ENCODE measurements around the gene PACS2.

The PACS2 gene

GRCh38 chr14:105440992-105441391, 126.4 kb downstream of the PACS2 start:
- H3K4me3 ChIP-seq: no peak overlapping the region
- TF ChIP-seq CTCF (IDR thresholded peaks at IDR 0.05): no peak
- H3K27ac ChIP-seq: no peak overlapping the region
- DNase-seq (ENCODE audit: low spot score): no peak

GRCh38 chr14:105442125-105442524, 127.6 kb downstream of the PACS2 start:
- Histone ChIP-seq H3K4me3 (no peak overlapping the region), H3K27ac (no peak overlapping the region)
- TF ChIP-seq CTCF (IDR thresholded peaks at IDR 0.05): no peak
- DNase-seq (ENCODE audit: low spot score): no peak

DNA sequence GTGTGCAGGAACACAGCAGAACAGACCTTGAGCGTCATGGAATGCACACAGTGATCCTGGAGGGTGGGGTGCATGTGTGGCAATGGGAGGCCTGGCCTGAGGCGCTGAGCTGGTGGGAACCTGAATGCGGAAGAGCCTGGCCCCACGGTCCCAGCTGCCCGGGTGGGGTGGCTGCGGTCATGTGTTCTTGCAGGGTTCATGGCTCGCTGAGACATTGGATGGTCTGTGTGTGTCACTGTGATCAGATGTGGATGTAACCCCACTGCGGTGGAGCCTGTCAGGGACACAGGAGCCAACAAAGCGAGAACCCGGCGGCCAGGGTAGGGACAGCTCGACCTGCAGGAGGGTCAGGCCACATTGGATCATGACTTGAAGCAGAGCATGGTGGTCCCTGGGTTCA, 128.3 kb downstream of the PACS2 start:
- DNase-seq (ENCODE audit: low spot score): no peak
- Histone ChIP-seq H3K27ac (no peak overlapping the region), H3K4me3 (no peak overlapping the region)
- no peak for TF ChIP-seq CTCF (IDR thresholded peaks at IDR 0.05)

- no peak for TF ChIP-seq CTCF (IDR thresholded peaks at IDR 0.05)
- Histone ChIP-seq H3K27ac (no peak overlapping the region), H3K4me3 (no peak overlapping the region)
- DNase-seq (ENCODE audit: low spot score): no peak
Observed at GRCh38 chr14:105444859-105445258, 130.3 kb downstream of the PACS2 start.

GRCh38 chr14:105445290-105445689, 130.7 kb downstream of the PACS2 start:
- TF ChIP-seq CTCF (IDR thresholded peaks at IDR 0.05): no peak
- no peak overlapping the region for H3K4me3 ChIP-seq

DNA sequence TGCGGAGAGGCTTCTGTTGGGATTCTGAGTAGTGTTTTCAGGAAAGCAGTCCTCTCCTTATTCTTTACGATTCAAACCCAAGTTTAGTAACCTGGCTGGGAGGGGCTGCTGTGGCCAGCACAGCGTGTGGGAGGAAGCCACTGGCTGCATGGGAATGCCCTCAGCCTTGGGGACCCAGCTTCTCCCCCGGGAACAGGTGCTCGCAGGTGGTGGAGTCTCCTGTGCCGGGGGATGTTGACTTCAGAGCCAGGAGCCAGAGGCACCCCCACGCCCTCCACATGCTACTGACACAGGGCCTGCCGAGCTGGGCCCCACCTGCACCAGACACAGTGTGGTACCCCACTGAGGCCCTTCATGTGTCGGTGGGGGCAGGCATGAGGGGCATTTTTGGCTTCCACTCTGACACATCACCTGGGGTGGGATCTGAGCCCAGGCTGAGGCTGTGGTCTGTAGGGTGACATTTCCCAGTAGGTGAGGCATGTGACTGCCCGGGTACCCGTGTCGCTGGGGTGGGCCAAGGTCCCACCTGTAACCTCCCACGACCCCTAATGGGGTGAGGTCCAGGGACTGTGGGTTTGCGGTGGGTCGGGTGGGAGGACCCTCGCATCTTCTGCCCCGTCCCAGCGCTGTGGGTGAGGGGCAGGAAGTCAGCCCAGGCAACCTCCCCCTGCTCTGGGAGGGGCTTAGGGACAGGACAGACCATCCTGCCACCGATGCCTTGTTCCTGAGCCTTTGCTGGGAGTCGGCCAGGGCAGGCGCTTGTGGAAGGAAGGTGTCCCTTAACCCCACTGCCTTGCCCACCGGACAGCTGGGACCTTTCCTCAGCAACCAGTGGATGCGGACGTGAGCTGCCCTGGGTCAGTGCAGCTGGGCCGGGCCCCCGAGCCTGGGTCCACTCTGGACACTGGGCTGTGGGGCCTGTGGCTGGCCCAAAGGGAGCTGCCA, 131.6 kb downstream of the PACS2 start:
- DNase-seq (ENCODE audit: low spot score): no peak
- Histone ChIP-seq H3K27ac (no peak overlapping the region), H3K4me3 (no peak overlapping the region)
- no peak for TF ChIP-seq CTCF (IDR thresholded peaks at IDR 0.05)

More at GRCh38 chr14:105445290-105445689, 130.7 kb downstream of the PACS2 start:
- H3K27ac ChIP-seq: no peak overlapping the region
- no peak for DNase-seq (ENCODE audit: low spot score)

DNA sequence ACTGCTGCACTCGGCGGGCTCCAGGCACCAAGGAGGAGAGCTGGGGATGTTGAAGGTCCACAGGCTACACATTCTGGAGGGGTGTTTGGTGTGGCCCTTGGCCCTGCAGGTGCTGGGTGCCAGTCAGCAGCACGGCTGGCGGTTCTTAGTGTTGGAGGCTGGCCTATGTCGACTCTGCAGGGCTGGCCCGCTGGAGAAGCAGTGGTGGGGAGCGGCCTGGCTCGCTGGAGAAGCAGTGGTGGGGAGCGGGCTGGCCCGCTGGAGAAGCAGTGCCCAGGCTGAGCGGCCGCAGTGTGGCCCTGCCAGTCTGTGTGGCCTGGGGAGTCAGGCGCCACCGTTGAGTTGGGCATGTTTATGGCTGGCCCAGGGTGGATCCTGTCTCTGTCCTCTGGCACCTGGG, 132.4 kb downstream of the PACS2 start:
- TF ChIP-seq CTCF (IDR thresholded peaks at IDR 0.05): no peak
- Histone ChIP-seq H3K27ac (no peak overlapping the region), H3K4me3 (no peak overlapping the region)
- no peak for DNase-seq (ENCODE audit: low spot score)
